ENCODE results near the gene GABRA5. TPM values are rescaled to one million over a fixed set of nuclear protein-coding genes. Genes with fewer than 3 reads are reported as not detected.

GABRA5 gene
- total RNA-seq, 2 donors from 2014 or later: 3.8 to 4.4 TPM

DNA sequence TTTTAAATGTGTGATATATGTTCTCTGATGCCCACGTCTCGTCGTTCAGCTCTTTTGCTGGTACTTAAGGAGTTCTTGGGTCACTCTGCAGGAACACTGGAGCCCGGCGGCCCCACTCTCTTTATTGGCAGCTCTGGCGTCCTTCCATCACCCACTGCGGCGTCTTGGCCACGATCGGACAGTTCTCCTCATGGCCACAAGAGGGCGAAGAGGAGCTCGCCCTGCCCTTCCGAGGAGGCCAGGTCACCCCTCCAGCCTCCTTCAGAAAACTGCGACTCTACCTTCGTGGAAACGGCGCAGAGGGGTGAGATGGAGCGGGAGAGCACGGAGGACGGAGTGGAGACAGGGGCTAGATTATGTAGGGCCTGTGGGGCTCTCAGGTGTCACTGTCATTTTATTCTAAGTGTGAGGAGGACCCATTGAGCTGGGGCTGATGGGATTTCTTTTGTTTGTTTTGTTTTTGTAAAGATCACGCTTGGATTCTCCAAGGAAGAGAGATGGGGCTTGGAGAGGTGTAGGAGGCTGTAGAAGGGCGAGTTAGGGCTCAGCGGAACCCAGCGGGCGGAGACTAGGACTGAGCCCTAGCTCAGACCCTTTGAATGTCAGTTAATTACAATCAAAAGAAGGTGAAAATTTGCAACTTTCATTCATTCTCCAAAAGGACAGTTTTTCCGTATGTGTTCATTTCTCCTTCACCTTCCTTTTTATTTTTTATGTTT, 28.0 kb upstream of the GABRA5 start:
- H3K4me1 Mint-ChIP-seq: peaks cover 4% of the 10 kb centered on the region
- Histone ChIP-seq H3K4me3 (ENCODE audit: low read length) (no peak overlapping the region), H3K4me1 (ENCODE audit: control insufficient read depth, insufficient read depth, low read length) (no peaks in the 10 kb centered on the region), H3K9ac (ENCODE audit: extremely low read depth, low read length, poor library complexity, severe bottlenecking) (no peak overlapping the region), H3K36me3 (ENCODE audit: control insufficient read depth, insufficient read depth, low read length) (no peaks in the 10 kb centered on the region), H3K27ac (ENCODE audit: low read depth, low read length) (no peak overlapping the region), H3K27me3 (ENCODE audit: control insufficient read depth, insufficient read depth, low read length, poor library complexity, severe bottlenecking) (no peaks in the 10 kb centered on the region), H3K9me3 (ENCODE audit: control insufficient read depth, low read length) (peaks cover 23% of the 10 kb centered on the region)
- H3K4me3 Mint-ChIP-seq: peak overlapping the region; percentile 43
- TF ChIP-seq CTCF (conservative IDR thresholded peaks at IDR 0.05): peak; percentile 85
- H3K27me3 Mint-ChIP-seq (ENCODE audit: insufficient read depth): peaks cover 3% of the 10 kb centered on the region
- H3K9me3 Mint-ChIP-seq: peaks cover 35% of the 10 kb centered on the region
- H3K27ac Mint-ChIP-seq: no peak overlapping the region
- WGBS, 2 experiments (ENCODE audit: insufficient coverage in 1 of 2, insufficient read length in 1 of 2): 49 to 51% methylated on average over 12 to 26 of the region's 26 CpGs
- DNase-seq: peak; percentile 91
- H3K36me3 Mint-ChIP-seq (ENCODE audit: low read depth): peaks cover 3% of the 10 kb centered on the region

DNA sequence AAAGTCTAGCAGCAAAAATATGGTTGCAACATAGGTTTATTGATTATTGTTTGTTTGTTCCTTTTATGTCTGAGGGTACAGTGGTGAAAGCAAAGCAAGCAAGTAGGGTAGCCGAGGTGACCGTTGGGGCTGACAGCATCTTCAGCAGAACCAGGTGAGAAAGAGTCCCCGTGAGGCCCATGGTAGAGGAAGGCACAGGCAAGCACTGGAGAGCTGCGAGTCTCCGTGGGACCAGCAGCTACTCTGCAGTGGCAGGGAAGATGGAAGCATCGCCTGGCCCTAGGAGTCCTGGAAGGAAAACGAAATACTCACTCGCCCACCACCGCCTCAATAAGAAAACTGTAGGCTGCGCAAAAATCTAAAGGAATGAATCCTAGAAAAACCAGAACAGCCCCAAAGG, 25.3 kb upstream of the GABRA5 start:
- TF ChIP-seq CTCF (conservative IDR thresholded peaks at IDR 0.05): no peak
- no peak overlapping the region for H3K27ac ChIP-seq (ENCODE audit: low read depth, low read length)
- H3K4me1 Mint-ChIP-seq: peaks cover 4% of the 10 kb centered on the region
- peak; percentile 57 for DNase-seq
- H3K36me3 ChIP-seq (ENCODE audit: control insufficient read depth, insufficient read depth, low read length): no peaks in the 10 kb centered on the region
- H3K36me3 Mint-ChIP-seq (ENCODE audit: low read depth): peaks cover 3% of the 10 kb centered on the region
- H3K27ac Mint-ChIP-seq: no peak overlapping the region
- WGBS, 2 experiments (ENCODE audit: insufficient coverage in 1 of 2, insufficient read length in 1 of 2): 85 to 89% methylated on average over 10 of the region's 10 CpGs
- no peak overlapping the region for H3K4me3 ChIP-seq (ENCODE audit: low read length)
- H3K27me3 Mint-ChIP-seq (ENCODE audit: insufficient read depth): peaks cover 3% of the 10 kb centered on the region
- no peak overlapping the region for H3K4me3 Mint-ChIP-seq
- no peaks in the 10 kb centered on the region for H3K27me3 ChIP-seq (ENCODE audit: control insufficient read depth, insufficient read depth, low read length, poor library complexity, severe bottlenecking)
- H3K9ac ChIP-seq (ENCODE audit: extremely low read depth, low read length, poor library complexity, severe bottlenecking): no peak overlapping the region
- peaks cover 17% of the 10 kb centered on the region for H3K9me3 ChIP-seq (ENCODE audit: control insufficient read depth, low read length)
- peaks cover 17% of the 10 kb centered on the region for H3K9me3 Mint-ChIP-seq
- H3K4me1 ChIP-seq (ENCODE audit: control insufficient read depth, insufficient read depth, low read length): no peaks in the 10 kb centered on the region

DNA sequence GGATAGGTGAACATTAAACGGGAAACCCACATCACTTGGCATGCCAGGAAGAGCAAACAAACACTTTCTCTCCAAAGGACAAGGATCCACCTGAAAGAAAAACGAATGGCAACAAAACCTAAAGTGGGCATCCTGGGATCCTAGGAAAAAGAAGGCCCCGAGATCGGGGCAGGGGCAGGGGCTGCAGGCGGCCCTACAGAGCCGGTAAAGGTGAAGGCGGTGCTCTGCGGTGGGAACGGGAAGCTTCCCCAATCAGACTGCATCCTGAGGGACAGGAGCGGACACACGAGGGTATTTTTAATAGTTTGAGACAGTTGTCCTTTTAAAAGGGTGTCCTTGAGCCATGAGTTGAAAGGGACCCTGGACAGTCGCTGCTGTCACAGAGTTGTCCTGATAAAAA, 24.9 kb upstream of the GABRA5 start:
- TF ChIP-seq CTCF (conservative IDR thresholded peaks at IDR 0.05): no peak
- Histone ChIP-seq H3K4me3 (ENCODE audit: low read length) (no peak overlapping the region), H3K9ac (ENCODE audit: extremely low read depth, low read length, poor library complexity, severe bottlenecking) (no peak overlapping the region), H3K36me3 (ENCODE audit: control insufficient read depth, insufficient read depth, low read length) (no peaks in the 10 kb centered on the region), H3K27ac (ENCODE audit: low read depth, low read length) (no peak overlapping the region), H3K4me1 (ENCODE audit: control insufficient read depth, insufficient read depth, low read length) (no peaks in the 10 kb centered on the region), H3K9me3 (ENCODE audit: control insufficient read depth, low read length) (peaks cover 12% of the 10 kb centered on the region), H3K27me3 (ENCODE audit: control insufficient read depth, insufficient read depth, low read length, poor library complexity, severe bottlenecking) (no peaks in the 10 kb centered on the region)
- Mint-ChIP-seq H3K27me3 (ENCODE audit: insufficient read depth) (peaks cover 3% of the 10 kb centered on the region), H3K4me3 (no peak overlapping the region), H3K9me3 (peaks cover 13% of the 10 kb centered on the region), H3K36me3 (ENCODE audit: low read depth) (peaks cover 3% of the 10 kb centered on the region), H3K27ac (no peak overlapping the region), H3K4me1 (peaks cover 4% of the 10 kb centered on the region)
- peak; percentile 51 for DNase-seq
- 79 to 81% methylated on average over 9 to 12 of the region's 12 CpGs for WGBS, 2 experiments (ENCODE audit: insufficient coverage in 1 of 2, insufficient read length in 1 of 2)

Measured in endodermal cell (in vitro differentiated cells).